CD4-positive, alpha-beta T cell (primary cell): ENCODE measurements around the gene TGFBI. TPM values are rescaled to one million over a fixed set of nuclear protein-coding genes. Genes with fewer than 3 reads are reported as not detected.

Experiments used
- ATAC-seq: fragments of 200-7000 bp; cut with Tn5 transposase; one replicate; pipeline ENCODE4 v1.10.0; 2022; ENCODE audit warnings: mild to moderate bottlenecking; ENCODE audit not compliant: poor library complexity
- CTCF ChIA-PET: fragments of 350-600 bp; sonication (Branson Sonifier 250); formaldehyde crosslinking; loops from one replicate; lab custom pipeline; 2021; ENCODE audit warnings: antibody characterized with exemption, inconsistent platforms; lab: Charles Lee
- POLR2A ChIA-PET: fragments of 350-600 bp; sonication (Branson Sonifier 250); formaldehyde crosslinking; loops from one replicate; lab custom pipeline; 2021; ENCODE audit warnings: antibody characterized with exemption, inconsistent platforms; lab: Charles Lee
- DNase-seq, 14 experiments: peaks; one replicate each; pipeline ENCODE4 v3.0.0-alpha.2; 2013 to 2020; ENCODE audit warnings: mixed read lengths in 2 of 14
- H3K27ac ChIP-seq, 2 donors: one replicate each; pipeline versions ENCODE4 v1.5.1 to v1.7.0; 2013; ENCODE audit warnings: low read length in 2 of 2, low read depth in 1 of 2, mild to moderate bottlenecking in 1 of 2
- H3K27me3 ChIP-seq, 2 experiments: 1 replicate in 1 of 2; 2 replicates in 1 of 2; pipeline versions ENCODE4 v1.6.1 to v1.7.0; 2013; ENCODE audit warnings: low read length in 2 of 2, control low read depth in 1 of 2, mild to moderate bottlenecking in 1 of 2, moderate library complexity in 1 of 2; ENCODE audit not compliant: insufficient read depth in 2 of 2, control insufficient read depth in 1 of 2
- H3K36me3 ChIP-seq: one replicate; pipeline ENCODE4 v1.6.1; 2013; ENCODE audit warnings: low read length, control low read depth; ENCODE audit not compliant: insufficient read depth
- H3K4me1 ChIP-seq: one replicate; pipeline ENCODE4 v1.6.1; 2013; ENCODE audit warnings: low read length, control low read depth; ENCODE audit not compliant: insufficient read depth
- H3K4me3 ChIP-seq: one replicate; pipeline ENCODE4 v1.5.1; 2013; ENCODE audit warnings: mild to moderate bottlenecking, low read length, moderate library complexity
- H3K9me3 ChIP-seq, 2 experiments: 1 replicate in 1 of 2; 2 replicates in 1 of 2; pipeline versions ENCODE4 v1.6.1 to v1.7.0; 2013; ENCODE audit warnings: low read length in 2 of 2, mild to moderate bottlenecking in 2 of 2, control low read depth in 1 of 2, moderate library complexity in 1 of 2; ENCODE audit not compliant: control insufficient read depth in 1 of 2, insufficient read depth in 1 of 2
- H3K27ac Mint-ChIP-seq: one replicate; pipeline ENCODE4 v1.8.0; 2020; ENCODE audit warnings: mixed read lengths
- H3K27me3 Mint-ChIP-seq: one replicate; pipeline ENCODE4 v1.8.0; 2021; ENCODE audit warnings: mixed read lengths
- H3K36me3 Mint-ChIP-seq: one replicate; pipeline ENCODE4 v1.8.0; 2021; ENCODE audit warnings: low read depth, mixed read lengths
- H3K4me1 Mint-ChIP-seq: one replicate; pipeline ENCODE4 v1.8.0; 2021; ENCODE audit warnings: low read depth, mixed read lengths
- H3K4me3 Mint-ChIP-seq: one replicate; pipeline ENCODE4 v1.8.0; 2020; ENCODE audit warnings: mild to moderate bottlenecking, mixed read lengths
- H3K9me3 Mint-ChIP-seq: one replicate; pipeline ENCODE4 v1.8.0; 2020; ENCODE audit warnings: mixed read lengths
- CTCF ChIP-seq: fragments of 200-600 bp; IDR thresholded peaks from one replicate; pipeline ENCODE4 v1.8.0; 2022; ENCODE audit warnings: antibody characterized with exemption, mild to moderate bottlenecking
- intact Hi-C, 2 experiments: fragments of 100-400 bp; cut with DNase I in 1 of 2; cut with micrococcal nuclease in 1 of 2; formaldehyde crosslinking; loops; one replicate each; pipeline versions ENCODE4 v1.15.1 to v1.9.0; 2023 to 2025; cut with DNase I, micrococcal nuclease
- total RNA-seq, 174 experiments: library from RNA in 2 of 174; stranded (reverse) in 2 of 174; gene quantifications; one replicate each; pipeline ENCODE4 v1.2.3 and lab custom pipeline; 2021 to 2026

Gene TGFBI
- total RNA-seq, 2 experiments from 2014 or later: 4.8 to 5.9 TPM

- H3K4me3 ChIP-seq: no peak overlapping the region
- Mint-ChIP-seq H3K4me3 (no peak overlapping the region), H3K4me1 (peaks cover 24% of the 10 kb centered on the region), H3K36me3 (no peaks in the 10 kb centered on the region), H3K9me3 (no peaks in the 10 kb centered on the region), H3K27me3 (peaks cover 7% of the 10 kb centered on the region), H3K27ac (no peak overlapping the region)
- TF ChIP-seq CTCF: no peak
- H3K4me1 ChIP-seq: peaks cover 52% of the 10 kb centered on the region
- no peak overlapping the region for H3K27ac ChIP-seq
- POLR2A ChIA-PET: no interaction called here
- H3K36me3 ChIP-seq: no peaks in the 10 kb centered on the region
- no peak for DNase-seq
- CTCF ChIA-PET: no interaction called here
- peaks cover 6 to 10% of the 10 kb centered on the region in 2 experiments for H3K27me3 ChIP-seq
- H3K9me3 ChIP-seq: peaks cover 0 to 4% of the 10 kb centered on the region in 2 experiments
- ATAC-seq: no peak
- intact Hi-C loops: no loop called here
These were observed 5.1 kb downstream of the TGFBI start for GRCh38 chr5:136033848-136034247.

GRCh38 chr5:136034492-136034891 lies 5.7 kb downstream of the TGFBI start:
- intact Hi-C loops: no loop called here
- H3K9me3 Mint-ChIP-seq: no peaks in the 10 kb centered on the region
- H3K27ac ChIP-seq: no peak overlapping the region

GRCh38 chr5:136034984-136035383 lies 6.2 kb downstream of the TGFBI start:
- H3K4me1 ChIP-seq: peaks cover 42% of the 10 kb centered on the region
- Mint-ChIP-seq H3K4me1 (peaks cover 24% of the 10 kb centered on the region), H3K27ac (no peak overlapping the region), H3K9me3 (no peaks in the 10 kb centered on the region), H3K36me3 (no peaks in the 10 kb centered on the region), H3K27me3 (peaks cover 7% of the 10 kb centered on the region), H3K4me3 (no peak overlapping the region)
- DNase-seq (no peak), ATAC-seq (no peak)
- intact Hi-C loops: no loop called here
- TF ChIP-seq CTCF: no peak
- no peaks in the 10 kb centered on the region for H3K36me3 ChIP-seq
- no peak overlapping the region for H3K27ac ChIP-seq
- ChIA-PET POLR2A (no interaction called here), CTCF (no interaction called here)
- no peak overlapping the region for H3K4me3 ChIP-seq
- no peaks in the 10 kb centered on the region for H3K27me3 ChIP-seq
- H3K9me3 ChIP-seq: peaks cover 0 to 4% of the 10 kb centered on the region in 2 experiments

More at GRCh38 chr5:136034492-136034891, 5.7 kb downstream of the TGFBI start:
- no peak for DNase-seq
- TF ChIP-seq CTCF: no peak
- Histone ChIP-seq H3K27me3 (peaks cover 1 to 4% of the 10 kb centered on the region in 2 experiments), H3K36me3 (no peaks in the 10 kb centered on the region), H3K4me3 (no peak overlapping the region), H3K9me3 (peaks cover 0 to 4% of the 10 kb centered on the region in 2 experiments), H3K4me1 (peaks cover 46% of the 10 kb centered on the region)
- Mint-ChIP-seq H3K36me3 (no peaks in the 10 kb centered on the region), H3K27ac (no peak overlapping the region), H3K4me1 (peaks cover 24% of the 10 kb centered on the region), H3K4me3 (no peak overlapping the region), H3K27me3 (peaks cover 7% of the 10 kb centered on the region)
- ChIA-PET POLR2A (no interaction called here), CTCF (no interaction called here)
- no peak for ATAC-seq
